ENCODE measurements around the gene FAP.

GRCh38 chr2:162174746-162175145 is 68.5 kb downstream of the FAP start:
- TF ChIP-seq ZNF8 (CRISPR knock-in tag; IDR thresholded peaks at IDR 0.05) (no peak), PATZ1 (CRISPR knock-in tag; IDR thresholded peaks at IDR 0.05; ENCODE audit: borderline replicate concordance) (no peak), POU6F1 (CRISPR knock-in tag; IDR thresholded peaks at IDR 0.05; ENCODE audit: borderline replicate concordance, low read depth) (no peak), ARNTL (CRISPR knock-in tag; IDR thresholded peaks at IDR 0.05; ENCODE audit: borderline replicate concordance, low read depth) (no peak), ESRRG (CRISPR knock-in tag; IDR thresholded peaks at IDR 0.05) (no peak), CREB5 (CRISPR knock-in tag; IDR thresholded peaks at IDR 0.05; ENCODE audit: low read depth) (no peak), ZNF565 (CRISPR knock-in tag; conservative IDR thresholded peaks at IDR 0.05; ENCODE audit: low read depth) (no peak), RARB (CRISPR knock-in tag; IDR thresholded peaks at IDR 0.05) (no peak), TCF4 (CRISPR knock-in tag; IDR thresholded peaks at IDR 0.05; ENCODE audit: borderline replicate concordance) (no peak), TOX (CRISPR knock-in tag; IDR thresholded peaks at IDR 0.05; ENCODE audit: borderline replicate concordance) (no peak)

All from SK-N-SH treated with all-trans-retinoic acid at 6 μM for 48 hours (cell line).